PC-9 (cell line): ENCODE results near the gene CCL22. TPM values are rescaled to one million over a fixed set of nuclear protein-coding genes. Genes with fewer than 3 reads are reported as not detected.

ENCODE experiments used
- BruUV-seq: library from RNA; stranded (reverse); fragments of 400-500 nt; replicated peaks from 2 replicates; lab custom pipeline; 2021; lab: Mats Ljungman, UMichigan
- CTCF ChIA-PET: fragments of 300-600 bp; sonication (Branson Sonifier 250); formaldehyde crosslinking; loops from one replicate; lab custom pipeline; 2022; ENCODE audit warnings: antibody characterized with exemption; lab: Charles Lee
- POLR2A ChIA-PET: fragments of 300-600 bp; sonication (Branson Sonifier 250); formaldehyde crosslinking; loops from one replicate; lab custom pipeline; 2022; ENCODE audit warnings: antibody characterized with exemption; ENCODE audit not compliant: unreplicated experiment; lab: Charles Lee
- DNase-seq, 2 experiments: peaks; one replicate each; pipeline versions ENCODE4 v3.0.0 to v3.0.0-alpha.2; 2015 to 2022; ENCODE audit warnings: mixed read lengths in 1 of 2
- H2AFZ ChIP-seq: fragments of 200-600 bp; sonication (generic); 2 replicates; pipeline ENCODE4 v1.8.1; 2017; ENCODE audit warnings: antibody characterized with exemption
- H3F3A ChIP-seq: fragments of 200-600 bp; sonication (generic); 2 replicates; pipeline ENCODE4 v1.8.1; 2017; ENCODE audit warnings: antibody characterized with exemption, mild to moderate bottlenecking, low read depth; ENCODE audit not compliant: insufficient read depth
- H3K27ac ChIP-seq: fragments of 200-600 bp; sonication (generic); 2 replicates; pipeline ENCODE4 v1.6.1; 2016; ENCODE audit warnings: mixed run types
- H3K27me3 ChIP-seq: fragments of 200-600 bp; sonication (generic); 2 replicates; pipeline ENCODE4 v1.6.1; 2016; ENCODE audit warnings: low read depth, mixed run types; ENCODE audit not compliant: insufficient read depth
- H3K36me3 ChIP-seq: fragments of 200-600 bp; sonication (generic); 2 replicates; pipeline ENCODE4 v1.6.1; 2016; ENCODE audit warnings: low read depth, mixed run types
- H3K4me1 ChIP-seq: fragments of 200-600 bp; sonication (generic); replicated peaks from 2 replicates; pipeline ENCODE4 v1.6.1; 2016; ENCODE audit warnings: mixed run types; ENCODE audit not compliant: insufficient read depth
- H3K4me2 ChIP-seq: fragments of 200-600 bp; sonication (generic); 2 replicates; pipeline ENCODE4 v1.6.1; 2017; ENCODE audit warnings: mixed run types
- H3K4me3 ChIP-seq: fragments of 200-600 bp; sonication (generic); 2 replicates; pipeline ENCODE4 v1.6.1; 2016; ENCODE audit warnings: mixed run types
- H3K79me2 ChIP-seq: fragments of 200-600 bp; sonication (generic); 2 replicates; pipeline ENCODE4 v1.6.1; 2017; ENCODE audit warnings: low read depth, mixed run types
- H3K9me2 ChIP-seq: fragments of 200-600 bp; sonication (generic); 2 replicates; pipeline ENCODE4 v1.8.1; 2017; ENCODE audit warnings: mild to moderate bottlenecking; ENCODE audit not compliant: insufficient read depth
- H3K9me3 ChIP-seq: fragments of 200-600 bp; sonication (generic); 2 replicates; pipeline ENCODE4 v1.8.1; 2016; ENCODE audit warnings: low read depth; ENCODE audit not compliant: insufficient read depth
- H4K20me1 ChIP-seq: fragments of 200-600 bp; sonication (generic); 2 replicates; pipeline ENCODE4 v1.8.1; 2017; ENCODE audit not compliant: insufficient read depth
- EZH2 ChIP-seq: fragments of 200-600 bp; sonication (generic); IDR thresholded peaks from 2 replicates; pipeline ENCODE4 v1.8.0; 2017; ENCODE audit warnings: antibody characterized with exemption, low read depth
- intact Hi-C: fragments of 100-400 bp; cut with micrococcal nuclease; formaldehyde crosslinking; loops from one replicate; pipeline ENCODE4 v1.10.0; 2022; ENCODE audit not compliant: unreplicated experiment
- total RNA-seq: library from RNA; stranded (reverse); gene quantifications from 2 replicates; pipeline ENCODE4 v1.2.3, GENCODE V29; 2021
- TF ChIP-seq, protein P1 (sequence below): fragments of 200-600 bp; sonication (generic); conservative IDR thresholded peaks from 2 replicates; pipeline ENCODE4 v1.6.1; 2017; ENCODE audit warnings: mixed run types, antibody characterized with exemption, mild to moderate bottlenecking, moderate library complexity

CCL22 gene
- total RNA-seq, 1 experiment from 2014 or later, result 0.24 TPM

DNA sequence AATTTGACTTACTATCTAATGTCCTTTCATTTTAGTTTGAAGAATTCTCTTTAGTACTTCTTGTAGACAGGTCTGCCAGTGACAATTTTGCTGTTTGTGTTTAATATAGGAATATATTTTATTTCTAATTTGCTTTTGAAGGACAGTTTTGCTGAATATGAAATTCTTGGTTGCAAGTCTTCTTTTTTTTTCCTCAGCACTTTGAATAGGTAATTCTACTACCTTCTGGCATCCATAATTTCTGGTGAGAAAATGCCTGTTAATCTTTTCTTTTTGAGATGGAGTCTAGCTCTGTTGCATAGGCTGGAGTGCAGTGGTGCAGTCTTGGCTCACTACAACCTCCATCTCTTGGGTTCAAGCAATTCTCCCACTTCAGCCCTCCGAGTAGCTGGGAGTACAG, 25.2 kb upstream of the CCL22 start:
- no peak for TF ChIP-seq EZH2
- TF ChIP-seq, protein P1, sequence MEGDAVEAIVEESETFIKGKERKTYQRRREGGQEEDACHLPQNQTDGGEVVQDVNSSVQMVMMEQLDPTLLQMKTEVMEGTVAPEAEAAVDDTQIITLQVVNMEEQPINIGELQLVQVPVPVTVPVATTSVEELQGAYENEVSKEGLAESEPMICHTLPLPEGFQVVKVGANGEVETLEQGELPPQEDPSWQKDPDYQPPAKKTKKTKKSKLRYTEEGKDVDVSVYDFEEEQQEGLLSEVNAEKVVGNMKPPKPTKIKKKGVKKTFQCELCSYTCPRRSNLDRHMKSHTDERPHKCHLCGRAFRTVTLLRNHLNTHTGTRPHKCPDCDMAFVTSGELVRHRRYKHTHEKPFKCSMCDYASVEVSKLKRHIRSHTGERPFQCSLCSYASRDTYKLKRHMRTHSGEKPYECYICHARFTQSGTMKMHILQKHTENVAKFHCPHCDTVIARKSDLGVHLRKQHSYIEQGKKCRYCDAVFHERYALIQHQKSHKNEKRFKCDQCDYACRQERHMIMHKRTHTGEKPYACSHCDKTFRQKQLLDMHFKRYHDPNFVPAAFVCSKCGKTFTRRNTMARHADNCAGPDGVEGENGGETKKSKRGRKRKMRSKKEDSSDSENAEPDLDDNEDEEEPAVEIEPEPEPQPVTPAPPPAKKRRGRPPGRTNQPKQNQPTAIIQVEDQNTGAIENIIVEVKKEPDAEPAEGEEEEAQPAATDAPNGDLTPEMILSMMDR, result no peak
- no TSS peak for BruUV-seq
- Histone ChIP-seq H3K4me3 (no peak overlapping the region), H3K4me1 (no peaks in the 10 kb centered on the region), H3K79me2 (no peaks in the 10 kb centered on the region), H3K36me3 (no peaks in the 10 kb centered on the region), H3K27ac (no peak overlapping the region), H4K20me1 (no peaks in the 10 kb centered on the region), H3K4me2 (no peak overlapping the region), H3K9me2 (no peaks in the 10 kb centered on the region), H2AFZ (no peak overlapping the region), H3F3A (no peaks in the 10 kb centered on the region), H3K27me3 (no peaks in the 10 kb centered on the region), H3K9me3 (peaks cover 2% of the 10 kb centered on the region; the same call in 1 of the 2 replicates)
- ChIA-PET CTCF (no interaction called here), POLR2A (interaction anchor here (0.6 to 0.7 kb wide), 2 partner anchors 372 to 854 kb away, joined by 3 to 10 read pairs; no protein-coding TSS in a partner anchor)
- no peak for DNase-seq
- intact Hi-C loops, result no loop called here

GRCh38 chr16:57335366-57335765, 23.2 kb upstream of the CCL22 start:
- ChIA-PET POLR2A (no interaction called here), CTCF (interaction anchor here (1.1 kb wide), 1 partner anchor 81 kb away, joined by 3 read pairs; no protein-coding TSS in a partner anchor)
- no TSS peak for BruUV-seq
- Histone ChIP-seq H3K9me3 (peaks cover 2% of the 10 kb centered on the region; the same call in 1 of the 2 replicates), H3K27ac (no peak overlapping the region), H3K4me2 (no peak overlapping the region), H3K4me1 (peaks cover 18% of the 10 kb centered on the region), H3K4me3 (no peak overlapping the region), H3K27me3 (no peaks in the 10 kb centered on the region), H4K20me1 (no peaks in the 10 kb centered on the region), H3K36me3 (no peaks in the 10 kb centered on the region), H3F3A (peaks cover under 1% of the 10 kb centered on the region), H3K79me2 (no peaks in the 10 kb centered on the region), H2AFZ (no peak overlapping the region), H3K9me2 (no peaks in the 10 kb centered on the region)
- intact Hi-C loops, result no loop called here
- no peak for DNase-seq
- no peak for TF ChIP-seq EZH2
- TF ChIP-seq, protein P1, result no peak

GRCh38 chr16:57341062-57341440, 17.5 kb upstream of the CCL22 start:
- H3K27ac ChIP-seq, result peak overlapping the region; percentile 91
- H3K27me3 ChIP-seq, result no peaks in the 10 kb centered on the region
- H3K36me3 ChIP-seq, result no peaks in the 10 kb centered on the region
- no peak overlapping the region for H3K4me3 ChIP-seq
- H3K4me1 ChIP-seq, result peaks cover 38% of the 10 kb centered on the region
- no peaks in the 10 kb centered on the region for H3K9me3 ChIP-seq
- ChIA-PET POLR2A (interaction anchor here (0.6 kb wide), 1 partner anchor 613 kb away, joined by 6 read pairs; no protein-coding TSS in a partner anchor), CTCF (interaction anchor here (1.3 kb wide), 1 partner anchor 76 kb away, joined by 5 read pairs; no protein-coding TSS in a partner anchor)
- DNase-seq, result no peak
- H3K79me2 ChIP-seq, result no peaks in the 10 kb centered on the region
- peaks cover 25% of the 10 kb centered on the region for H3F3A ChIP-seq
- H4K20me1 ChIP-seq, result no peaks in the 10 kb centered on the region
- intact Hi-C loops, result loop anchor here (1.0 kb wide), 4 partner anchors 37 to 76 kb away; no protein-coding TSS in a partner anchor
- no TSS peak for BruUV-seq
- no peak overlapping the region for H2AFZ ChIP-seq
- peak overlapping the region; percentile 60 for H3K4me2 ChIP-seq
- TF ChIP-seq, protein P1, result no peak
- TF ChIP-seq EZH2, result no peak
- H3K9me2 ChIP-seq, result no peaks in the 10 kb centered on the region
